ENCODE data around the gene PAK5.

GRCh38 chr20:9535449-9535848, 303.4 kb downstream of the PAK5 start:
- TF ChIP-seq CTCF (IDR thresholded peaks at IDR 0.05; ENCODE audit: insufficient read depth, low read depth, low read length) (no peak), EZH2 (IDR thresholded peaks at IDR 0.05; ENCODE audit: insufficient read depth, low read length) (no peak)
